ENCODE data around the gene RXRB.
A peak's percentile ranks its signal among the peaks of the same experiment; 100 is the strongest.

Gene RXRB

GRCh38 chr6:33212857-33213165 is 12.3 kb upstream of the RXRB start:
- DNase-seq (ENCODE audit: extremely low read depth in 1 of 2, low read depth in 1 of 2) = no peak

DNA sequence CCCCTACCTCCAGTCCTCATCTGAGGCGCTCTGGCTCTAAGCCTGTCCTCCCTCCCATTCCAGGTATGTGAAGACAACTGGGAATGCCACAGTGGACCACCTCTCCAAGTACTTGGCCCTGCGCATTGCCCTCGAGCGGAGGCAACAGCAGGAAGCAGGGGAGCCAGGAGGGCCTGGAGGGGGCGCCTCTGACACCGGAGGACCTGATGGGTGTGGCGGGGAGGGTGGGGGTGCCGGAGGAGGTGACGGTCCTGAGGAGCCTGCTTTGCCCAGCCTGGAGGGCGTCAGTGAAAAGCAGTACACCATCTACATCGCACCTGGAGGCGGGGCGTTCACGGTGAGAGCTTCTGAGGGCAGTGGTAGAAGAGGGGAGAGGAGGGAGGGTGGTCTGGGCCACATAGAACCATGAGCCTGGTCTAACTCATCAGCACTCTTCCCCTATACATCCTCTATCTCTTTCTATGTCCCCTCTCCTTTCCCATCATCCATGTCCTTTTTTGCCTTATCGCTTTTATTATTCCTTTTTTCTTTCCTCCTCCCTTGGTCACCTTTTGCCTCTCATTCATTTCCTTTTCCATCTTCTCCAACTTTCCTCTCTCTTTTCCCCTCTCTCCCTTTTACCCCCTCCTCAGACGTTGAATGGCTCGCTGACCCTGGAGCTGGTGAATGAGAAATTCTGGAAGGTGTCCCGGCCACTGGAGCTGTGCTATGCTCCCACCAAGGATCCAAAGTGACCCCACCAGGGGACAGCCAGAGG is 11.4 kb upstream of the RXRB start:
- DNase-seq (ENCODE audit: extremely low read depth in 1 of 2, low read depth in 1 of 2) = no peak

GRCh38 chr6:33211136-33211535 is 10.7 kb upstream of the RXRB start:
- DNase-seq (ENCODE audit: extremely low read depth in 1 of 2, low read depth in 1 of 2) = no peak

- no peak for DNase-seq (ENCODE audit: extremely low read depth in 1 of 2, low read depth in 1 of 2)
These were observed 9.4 kb upstream of the RXRB start for GRCh38 chr6:33209856-33210255.

DNA sequence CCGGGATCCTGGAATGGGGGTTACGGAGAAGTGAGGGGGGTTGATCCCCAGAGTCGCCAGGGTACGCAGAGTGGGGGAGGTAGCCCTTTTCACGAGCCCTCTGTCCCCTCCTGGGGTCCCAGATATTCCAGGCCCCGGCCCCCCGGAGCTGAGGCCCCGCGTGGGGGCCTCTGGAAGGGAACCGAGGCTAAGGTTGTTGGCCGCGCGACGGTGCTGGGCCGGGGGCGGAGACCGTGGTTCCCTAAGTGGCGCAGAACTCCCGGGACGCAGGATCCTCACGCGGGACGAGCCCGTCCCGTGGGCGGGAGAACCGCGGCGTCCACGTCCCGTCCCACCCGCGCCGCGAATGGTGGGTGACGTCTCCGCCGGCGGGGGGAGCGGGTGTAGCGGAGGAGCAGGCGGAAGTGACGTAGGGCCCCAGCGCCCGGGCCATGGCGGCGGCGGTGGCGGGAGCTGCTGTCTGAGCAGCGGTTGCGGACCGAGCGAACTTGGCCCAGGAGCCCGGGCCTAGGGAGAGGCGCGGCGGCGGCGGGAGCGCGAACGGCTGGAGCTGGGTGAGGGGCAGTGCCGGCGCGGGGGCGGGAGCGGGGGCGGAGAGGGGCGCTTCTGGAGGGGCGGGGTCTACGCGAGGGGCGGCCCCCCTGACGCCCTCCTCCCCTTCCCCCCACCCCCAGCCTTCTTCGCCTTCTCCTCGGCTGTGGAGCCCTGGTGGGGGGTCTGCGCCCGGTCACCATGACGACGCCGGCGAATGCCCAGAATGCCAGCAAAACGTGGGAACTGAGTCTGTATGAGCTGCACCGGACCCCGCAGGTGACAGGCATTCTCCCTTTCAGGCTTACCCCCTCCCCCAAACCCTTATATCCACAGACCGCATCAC is 7.9 kb upstream of the RXRB start, which contains the start of gene RING1:
RING1 (plus strand) TSS at position 410 of the 877 bp plus-strand sequence; CDS start at position 733, 323 bp downstream.
- peak; percentile 67 to 85 for DNase-seq (ENCODE audit: extremely low read depth in 1 of 2, low read depth in 1 of 2)

DNA sequence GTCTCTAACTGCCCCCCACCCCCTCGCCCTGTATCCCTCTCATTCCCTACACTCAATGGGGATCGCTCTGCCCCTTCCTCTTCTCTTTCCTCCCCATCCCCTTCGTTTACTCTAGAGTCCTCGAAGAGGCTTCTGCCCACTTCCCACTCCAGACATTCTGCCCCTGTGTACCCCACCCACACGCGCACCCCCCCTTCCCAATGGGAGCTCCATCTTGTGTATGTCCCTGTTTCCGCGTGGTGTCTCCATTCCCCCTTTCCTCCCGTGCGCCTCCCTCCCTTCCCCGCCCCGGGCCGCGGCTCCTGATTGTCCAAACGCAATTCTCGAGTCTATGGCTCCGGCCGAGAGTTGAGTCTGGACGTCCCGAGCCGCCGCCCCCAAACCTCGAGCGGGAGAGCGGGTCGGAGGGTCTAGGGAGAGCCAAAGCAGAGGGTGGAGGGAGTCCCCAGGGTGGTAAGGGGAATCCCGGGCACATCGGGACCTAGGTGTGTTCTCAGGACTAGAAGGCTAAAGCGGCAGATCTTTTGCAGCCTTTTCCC is 7.2 kb upstream of the RXRB start:
- DNase-seq (ENCODE audit: extremely low read depth in 1 of 2, low read depth in 1 of 2) = no peak

GRCh38 chr6:33206864-33207551 is 6.5 kb upstream of the RXRB start:
- DNase-seq (ENCODE audit: extremely low read depth in 1 of 2, low read depth in 1 of 2) = no peak

DNA sequence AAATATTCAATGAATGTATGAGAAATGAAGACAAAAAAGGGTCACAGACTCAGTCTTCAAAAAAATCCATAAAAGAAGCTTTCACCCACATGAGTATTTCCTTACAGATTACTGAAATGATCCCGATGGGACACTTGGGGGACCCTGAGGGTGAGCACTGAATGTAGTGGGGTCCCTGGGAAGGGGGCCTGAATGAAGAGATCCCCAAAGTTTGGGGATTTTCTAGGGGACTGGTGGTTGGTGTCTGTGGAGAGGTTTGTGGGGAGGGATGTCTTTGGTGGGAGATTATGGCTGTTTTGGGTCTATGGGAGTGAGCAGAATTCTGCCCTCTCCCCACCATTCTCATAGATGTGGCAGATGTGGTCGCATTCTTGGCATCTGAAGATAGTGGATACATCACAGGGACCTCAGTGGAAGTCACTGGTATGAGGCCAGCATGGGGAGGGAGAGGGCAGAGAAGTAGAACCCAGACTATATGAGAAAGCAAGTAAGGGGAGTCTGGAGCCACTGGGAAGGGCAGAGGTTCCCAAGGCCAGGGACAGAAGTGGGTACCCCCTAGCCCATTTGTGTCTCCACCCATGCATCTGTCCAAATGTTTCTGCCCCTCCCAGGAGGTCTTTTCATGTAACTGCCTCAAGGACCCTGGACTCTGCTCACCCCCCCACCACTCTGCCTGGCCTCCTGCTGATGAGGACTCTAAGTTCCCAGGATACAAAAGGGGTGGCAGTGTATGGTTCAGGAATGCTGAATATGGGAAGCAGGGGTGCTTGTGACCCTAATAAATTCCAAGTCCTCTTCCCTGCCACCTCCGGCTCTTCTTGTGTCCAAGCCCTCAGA is 5.8 kb upstream of the RXRB start:
- DNase-seq (ENCODE audit: extremely low read depth in 1 of 2, low read depth in 1 of 2) = no peak

- no peak for DNase-seq (ENCODE audit: extremely low read depth in 1 of 2, low read depth in 1 of 2)
These were observed 4.9 kb upstream of the RXRB start for GRCh38 chr6:33205191-33206026.

- peak; percentile 81 to 89 for DNase-seq (ENCODE audit: extremely low read depth in 1 of 2, low read depth in 1 of 2)
These were observed 4.1 kb upstream of the RXRB start, which contains the start of gene HSD17B8 for GRCh38 chr6:33204415-33205190. Gene HSD17B8, plus strand, starts transcription at chr6:33204655. Its CDS starts 14 bp downstream, at chr6:33204669.

DNA sequence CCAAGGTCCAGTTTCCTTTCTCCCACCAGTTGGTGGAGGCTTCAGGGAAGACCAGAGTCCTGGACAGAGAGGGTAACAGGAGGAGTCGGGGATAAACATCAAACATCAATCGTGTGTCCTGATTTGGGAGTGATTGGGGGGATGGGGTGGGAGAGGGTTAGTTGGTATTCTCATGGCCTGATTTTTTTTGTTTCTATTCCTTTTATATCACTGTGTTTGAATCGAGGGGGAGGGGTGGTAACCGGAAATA is 3.6 kb upstream of the RXRB start:
- DNase-seq (ENCODE audit: extremely low read depth in 1 of 2, low read depth in 1 of 2) = no peak

- no peak for DNase-seq (ENCODE audit: extremely low read depth in 1 of 2, low read depth in 1 of 2)
These were observed 3.1 kb upstream of the RXRB start for GRCh38 chr6:33203443-33204164.

DNA sequence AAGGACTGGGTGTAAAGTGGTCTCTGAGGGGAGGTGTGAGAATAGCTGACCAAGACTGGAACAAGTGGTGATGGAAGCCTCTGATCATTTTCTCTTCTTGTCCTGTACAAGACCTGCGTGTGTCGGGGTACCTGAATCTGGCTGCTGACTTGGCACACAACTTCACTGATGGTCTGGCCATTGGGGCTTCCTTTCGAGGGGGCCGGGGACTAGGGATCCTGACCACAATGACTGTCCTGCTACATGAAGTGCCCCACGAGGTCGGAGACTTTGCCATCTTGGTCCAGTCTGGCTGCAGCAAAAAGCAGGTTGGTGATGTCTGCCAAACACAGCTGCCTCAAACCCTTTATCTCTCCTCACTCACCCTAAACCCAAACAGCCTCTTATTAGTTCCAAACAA is 2.3 kb upstream of the RXRB start:
- DNase-seq (ENCODE audit: extremely low read depth in 1 of 2, low read depth in 1 of 2) = no peak

DNA sequence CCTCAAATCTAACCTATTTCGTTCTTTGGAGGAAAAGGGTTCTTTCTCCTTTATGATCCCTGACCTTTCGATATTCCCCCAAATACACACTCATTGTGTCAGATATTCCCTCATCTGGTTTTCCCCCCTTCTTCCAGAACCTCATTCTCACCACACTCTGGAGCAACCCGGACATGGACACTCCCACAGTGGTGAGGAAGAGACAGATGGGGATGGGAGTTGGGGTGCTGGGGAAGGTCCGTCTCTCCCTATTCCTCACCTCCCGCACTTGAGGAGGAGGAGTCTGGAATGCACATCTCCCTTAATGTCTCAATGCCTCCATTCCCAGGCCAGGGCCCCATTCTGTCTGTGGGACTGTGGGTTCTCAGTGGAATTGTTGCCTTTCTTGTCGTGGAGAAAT is 1.5 kb upstream of the RXRB start:
- DNase-seq (ENCODE audit: extremely low read depth in 1 of 2, low read depth in 1 of 2) = no peak

DNA sequence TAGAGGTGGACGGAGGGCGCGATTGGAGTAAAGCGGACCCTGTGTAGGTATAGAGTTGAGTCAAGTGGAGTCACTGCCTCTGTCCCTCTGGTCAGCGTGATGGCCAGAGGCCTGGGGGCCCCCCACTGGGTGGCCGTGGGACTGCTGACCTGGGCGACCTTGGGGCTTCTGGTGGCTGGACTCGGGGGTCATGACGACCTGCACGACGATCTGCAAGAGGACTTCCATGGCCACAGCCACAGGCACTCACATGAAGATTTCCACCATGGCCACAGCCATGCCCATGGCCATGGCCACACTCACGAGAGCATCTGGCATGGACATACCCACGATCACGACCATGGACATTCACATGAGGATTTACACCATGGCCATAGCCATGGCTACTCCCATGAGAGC is 681 bp upstream of the RXRB start:
- no peak for DNase-seq (ENCODE audit: extremely low read depth in 1 of 2, low read depth in 1 of 2)

- DNase-seq (ENCODE audit: extremely low read depth in 1 of 2, low read depth in 1 of 2) = peak in 1 of 2 donors; percentile 50
These were observed 712 bp downstream of the RXRB start for GRCh38 chr6:33199687-33200218.

GRCh38 chr6:33198853-33199436 is 1.5 kb downstream of the RXRB start:
- no peak for DNase-seq (ENCODE audit: extremely low read depth in 1 of 2, low read depth in 1 of 2)
